Stimulated activated CD8-positive, alpha-beta memory T cell treated with anti-CD3 and anti-CD28 coated beads, Interleukin-4, amount 100 ng/mL, for 1 hour (primary cell): ENCODE data around the gene CELF3.
"Not testable (repeated sequence)": the region's sequence is repeated elsewhere in the genome, so short reads cannot be mapped to it uniquely, and the experiment has no call there.

Experiments
- DNase-seq, 2 donors: peaks; one replicate each; pipeline ENCODE4 v3.0.0-alpha.2; 2020; ENCODE audit warnings: low read depth in 2 of 2, low spot score in 1 of 2

Gene CELF3

GRCh38 chr1:151704246-151704645, 12.4 kb downstream of the CELF3 start:
- DNase-seq, result no peak

- DNase-seq, result no peak
These were observed 12.8 kb downstream of the CELF3 start for GRCh38 chr1:151703813-151704212.

- no peak for DNase-seq
These were observed 13.7 kb downstream of the CELF3 start for GRCh38 chr1:151702936-151703335.

- no peak for DNase-seq
These were observed 15.1 kb downstream of the CELF3 start for GRCh38 chr1:151701515-151701914.

- no peak for DNase-seq
These were observed 23.4 kb downstream of the CELF3 start for GRCh38 chr1:151693057-151693651.

- DNase-seq, result no peak
These were observed 24.4 kb downstream of the CELF3 start for GRCh38 chr1:151692226-151692625.

- no peak for DNase-seq
These were observed 27.1 kb downstream of the CELF3 start for GRCh38 chr1:151689494-151689893.

- DNase-seq, result no peak
These were observed 30.0 kb downstream of the CELF3 start for GRCh38 chr1:151686561-151686960.

- DNase-seq, result no peak
These were observed 32.5 kb downstream of the CELF3 start for GRCh38 chr1:151684128-151684527.

- not testable (repeated sequence) for DNase-seq
These were observed 33.7 kb downstream of the CELF3 start for GRCh38 chr1:151682901-151683300.

GRCh38 chr1:151681923-151682322, 34.7 kb downstream of the CELF3 start:
- no peak for DNase-seq

GRCh38 chr1:151680826-151681225, 35.8 kb downstream of the CELF3 start:
- no peak for DNase-seq

GRCh38 chr1:151680391-151680790, 36.2 kb downstream of the CELF3 start:
- no peak for DNase-seq

GRCh38 chr1:151673407-151673806, 43.2 kb downstream of the CELF3 start:
- DNase-seq, result no peak

GRCh38 chr1:151670036-151670675, 46.4 kb downstream of the CELF3 start:
- not testable (repeated sequence) for DNase-seq

GRCh38 chr1:151668090-151668489, 48.5 kb downstream of the CELF3 start:
- no peak for DNase-seq

- DNase-seq, result no peak
These were observed 54.9 kb downstream of the CELF3 start for GRCh38 chr1:151661751-151662150.

GRCh38 chr1:151655371-151655770, 61.2 kb downstream of the CELF3 start:
- DNase-seq, result no peak

- DNase-seq, result no peak
These were observed 63.2 kb downstream of the CELF3 start for GRCh38 chr1:151653397-151653796.
